ACC112 (cell line): ENCODE measurements around the gene LIFR.

Experiments
- H2AFZ ChIP-seq: fragments of 200-600 bp; sonication (generic); one replicate; pipeline ENCODE4 v1.6.0; 2017; ENCODE audit warnings: antibody characterized with exemption, low read length; ENCODE audit not compliant: unreplicated experiment
- H3K27ac ChIP-seq: fragments of 200-600 bp; sonication (generic); 2 replicates; pipeline ENCODE4 v1.5.1; 2014; ENCODE audit warnings: low read depth, mild to moderate bottlenecking, antibody characterized with exemption, low read length, moderate library complexity
- H3K27me3 ChIP-seq: fragments of 200-600 bp; sonication (generic); 2 replicates; pipeline ENCODE4 v1.6.1; 2014; ENCODE audit warnings: mild to moderate bottlenecking, antibody characterized with exemption, low read length, moderate library complexity, mixed read lengths; ENCODE audit not compliant: insufficient read depth
- H3K36me3 ChIP-seq: fragments of 200-600 bp; sonication (generic); 2 replicates; pipeline ENCODE4 v1.6.1; 2016; ENCODE audit warnings: mild to moderate bottlenecking, antibody characterized with exemption, low read length, moderate library complexity, mixed read lengths; ENCODE audit not compliant: insufficient read depth
- H3K4me1 ChIP-seq: fragments of 200-600 bp; sonication (generic); one replicate; pipeline ENCODE4 v1.6.1; 2016; ENCODE audit warnings: low read length, mixed read lengths; ENCODE audit not compliant: insufficient read depth, unreplicated experiment, control insufficient read depth
- H3K4me3 ChIP-seq: fragments of 200-600 bp; sonication (generic); 2 replicates; pipeline ENCODE4 v1.5.1; 2014; ENCODE audit warnings: mild to moderate bottlenecking, low read depth, low read length
- H3K79me2 ChIP-seq: fragments of 200-600 bp; sonication (generic); one replicate; pipeline ENCODE4 v1.6.0; 2016; ENCODE audit warnings: low read length; ENCODE audit not compliant: control insufficient read depth, unreplicated experiment, insufficient read depth

The LIFR gene

GRCh38 chr5:38535248-38535750 is 21.1 kb downstream of the LIFR start:
- Histone ChIP-seq H3K27ac (no peak overlapping the region), H3K4me3 (no peak overlapping the region), H3K79me2 (peaks cover 30% of the 10 kb centered on the region), H2AFZ (no peak overlapping the region), H3K36me3 (no peaks in the 10 kb centered on the region), H3K27me3 (no peaks in the 10 kb centered on the region), H3K4me1 (no peaks in the 10 kb centered on the region)

DNA sequence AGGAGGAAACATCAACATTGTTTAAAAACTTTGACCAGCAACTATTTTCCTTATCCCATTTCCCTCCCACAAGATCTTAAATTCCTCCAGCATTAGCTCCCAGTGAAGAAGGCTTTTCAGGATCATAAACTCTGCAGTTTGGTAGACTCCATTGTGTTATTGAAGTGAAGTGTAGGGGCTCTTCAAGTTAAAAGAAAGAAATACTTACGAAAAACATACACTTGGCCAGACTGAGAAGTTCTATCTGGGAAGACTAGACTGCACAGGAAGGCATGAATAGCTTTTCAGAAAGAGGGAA is 22.3 kb downstream of the LIFR start:
- H2AFZ ChIP-seq, result no peak overlapping the region
- no peaks in the 10 kb centered on the region for H3K27me3 ChIP-seq
- H3K36me3 ChIP-seq, result no peaks in the 10 kb centered on the region
- H3K27ac ChIP-seq, result no peak overlapping the region
- no peaks in the 10 kb centered on the region for H3K4me1 ChIP-seq
- no peak overlapping the region for H3K4me3 ChIP-seq
- peaks cover 25% of the 10 kb centered on the region for H3K79me2 ChIP-seq

GRCh38 chr5:38533286-38534155 is 22.9 kb downstream of the LIFR start:
- H3K27me3 ChIP-seq, result no peaks in the 10 kb centered on the region
- no peaks in the 10 kb centered on the region for H3K4me1 ChIP-seq
- H3K79me2 ChIP-seq, result peaks cover 23% of the 10 kb centered on the region

GRCh38 chr5:38532165-38532669 is 24.2 kb downstream of the LIFR start:
- Histone ChIP-seq H3K27ac (no peak overlapping the region), H3K4me3 (no peak overlapping the region), H3K36me3 (no peaks in the 10 kb centered on the region), H3K4me1 (peaks cover 9% of the 10 kb centered on the region), H2AFZ (no peak overlapping the region), H3K27me3 (no peaks in the 10 kb centered on the region), H3K79me2 (peaks cover 15% of the 10 kb centered on the region)

More at GRCh38 chr5:38533286-38534155, 22.9 kb downstream of the LIFR start:
- Histone ChIP-seq H2AFZ (no peak overlapping the region), H3K4me3 (no peak overlapping the region), H3K27ac (no peak overlapping the region), H3K36me3 (no peaks in the 10 kb centered on the region)

DNA sequence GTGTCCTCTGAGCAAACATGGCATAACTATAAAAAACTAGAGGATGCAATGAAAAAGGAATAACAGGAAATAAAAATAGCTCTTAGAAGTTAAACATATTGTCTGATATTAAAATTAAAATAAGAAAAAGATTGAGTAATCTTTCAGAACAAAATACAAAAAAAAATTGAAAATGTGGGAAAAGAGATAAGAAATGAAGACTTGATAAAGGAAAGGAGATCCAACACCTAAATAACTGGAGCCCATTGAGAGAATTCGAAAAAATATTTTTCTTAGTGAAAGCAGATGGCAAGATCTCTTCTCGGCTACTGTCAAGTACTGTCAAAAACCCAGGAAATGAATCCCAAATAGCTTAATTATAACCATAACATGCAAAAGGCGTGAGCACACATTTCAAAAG is 24.9 kb downstream of the LIFR start:
- Histone ChIP-seq H3K4me1 (peaks cover 9% of the 10 kb centered on the region), H3K27me3 (no peaks in the 10 kb centered on the region), H3K36me3 (no peaks in the 10 kb centered on the region; the same call in 1 of the 2 replicates), H3K27ac (no peak overlapping the region), H3K79me2 (peaks cover 13% of the 10 kb centered on the region), H3K4me3 (no peak overlapping the region), H2AFZ (no peak overlapping the region)

- no peak overlapping the region for H3K4me3 ChIP-seq
- no peak overlapping the region for H2AFZ ChIP-seq
- peaks cover 6% of the 10 kb centered on the region for H3K79me2 ChIP-seq
- H3K4me1 ChIP-seq, result peaks cover 9% of the 10 kb centered on the region
- H3K27ac ChIP-seq, result no peak overlapping the region
- no peaks in the 10 kb centered on the region for H3K27me3 ChIP-seq
- no peaks in the 10 kb centered on the region; the same call in 1 of the 2 replicates for H3K36me3 ChIP-seq
Observed at GRCh38 chr5:38529955-38530646, 26.3 kb downstream of the LIFR start.

DNA sequence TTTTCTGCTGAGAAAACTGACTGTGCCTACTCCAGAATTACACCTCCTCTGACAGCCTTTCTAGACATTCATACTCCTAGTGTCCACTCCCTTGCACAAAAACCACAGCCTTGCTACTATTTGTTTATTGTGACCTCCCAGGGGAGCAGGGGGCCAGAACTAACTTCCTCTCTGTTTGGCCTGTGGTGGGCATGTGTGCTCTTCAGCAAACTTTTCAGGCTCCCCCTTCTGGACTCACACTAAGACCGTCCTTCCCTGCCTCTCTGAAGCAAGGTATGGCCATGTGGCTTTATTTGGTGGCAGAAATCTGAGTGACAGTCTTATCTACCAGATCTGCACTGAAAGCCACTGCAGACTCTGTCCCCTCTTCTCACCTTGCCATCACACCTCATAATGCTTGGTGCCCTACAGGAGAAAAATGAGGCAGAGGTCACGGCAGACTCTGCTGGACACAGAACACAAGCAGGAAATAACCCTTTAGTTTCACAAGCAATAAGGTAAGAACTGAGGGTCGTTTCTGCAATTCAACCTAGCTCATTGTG is 28.2 kb downstream of the LIFR start:
- H2AFZ ChIP-seq, result no peak overlapping the region
- no peak overlapping the region for H3K4me3 ChIP-seq
- H3K36me3 ChIP-seq, result no peaks in the 10 kb centered on the region; the same call in 1 of the 2 replicates
- peaks cover 9% of the 10 kb centered on the region for H3K4me1 ChIP-seq
- peaks cover 3% of the 10 kb centered on the region for H3K79me2 ChIP-seq
- no peak overlapping the region for H3K27ac ChIP-seq
- H3K27me3 ChIP-seq, result no peaks in the 10 kb centered on the region

GRCh38 chr5:38527475-38527874 is 29.0 kb downstream of the LIFR start:
- H2AFZ ChIP-seq, result no peak overlapping the region
- H3K4me1 ChIP-seq, result peaks cover 9% of the 10 kb centered on the region
- no peak overlapping the region for H3K4me3 ChIP-seq
- peaks cover 3% of the 10 kb centered on the region for H3K79me2 ChIP-seq
- no peak overlapping the region for H3K27ac ChIP-seq
- H3K36me3 ChIP-seq, result no peaks in the 10 kb centered on the region; the same call in 1 of the 2 replicates
- H3K27me3 ChIP-seq, result no peaks in the 10 kb centered on the region

DNA sequence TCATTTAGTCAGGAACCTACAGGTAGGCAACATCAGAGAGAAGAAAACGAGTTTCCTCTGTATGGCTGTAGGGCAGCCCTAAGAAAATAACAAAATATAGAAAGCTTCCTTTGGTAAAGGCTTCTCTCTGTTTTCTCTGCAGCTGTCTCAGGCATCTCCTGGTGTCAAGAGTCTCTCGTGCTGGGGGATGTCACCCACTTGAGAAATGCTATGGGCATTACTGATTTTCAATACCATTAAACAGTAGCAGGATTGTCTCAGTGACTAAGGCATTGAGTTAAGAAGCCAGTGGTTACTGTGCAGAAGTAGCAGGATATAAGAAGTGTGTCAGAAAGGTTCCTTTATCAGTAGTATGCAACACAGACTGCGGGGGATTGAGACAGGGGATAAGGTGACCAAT is 32.4 kb downstream of the LIFR start:
- Histone ChIP-seq H2AFZ (no peak overlapping the region), H3K36me3 (peaks cover 12% of the 10 kb centered on the region), H3K4me3 (no peak overlapping the region), H3K27me3 (no peaks in the 10 kb centered on the region), H3K27ac (no peak overlapping the region), H3K79me2 (no peaks in the 10 kb centered on the region), H3K4me1 (peaks cover 9% of the 10 kb centered on the region)

GRCh38 chr5:38519476-38519875 is 37.0 kb downstream of the LIFR start:
- Histone ChIP-seq H3K36me3 (peaks cover 12% of the 10 kb centered on the region), H3K4me1 (no peaks in the 10 kb centered on the region), H3K27me3 (no peaks in the 10 kb centered on the region), H3K4me3 (no peak overlapping the region), H3K79me2 (no peaks in the 10 kb centered on the region), H2AFZ (no peak overlapping the region), H3K27ac (no peak overlapping the region)
